Breast epithelium (tissue), 3 donors: ENCODE results near the gene RYR3.

ENCODE experiments used
- POLR2A ChIP-seq: fragments of 450-650 bp; IDR thresholded peaks from one replicate; pipeline ENCODE4 v1.6.1; 2016; ENCODE audit warnings: antibody characterized with exemption, mild to moderate bottlenecking, moderate library complexity
- POLR2AphosphoS5 ChIP-seq, 3 donors: sonication (generic); formaldehyde crosslinking; IDR thresholded peaks; one replicate each; pipeline ENCODE4 v1.6.1; 2017; ENCODE audit warnings: antibody characterized with exemption in 3 of 3
- TF ChIP-seq, protein P1 (sequence below), 3 donors: fragments of 450-650 bp; IDR thresholded peaks; one replicate each; pipeline ENCODE4 v1.5.1; 2016 to 2017; ENCODE audit warnings: antibody characterized with exemption in 3 of 3, mild to moderate bottlenecking in 3 of 3, moderate library complexity in 3 of 3

DNA sequence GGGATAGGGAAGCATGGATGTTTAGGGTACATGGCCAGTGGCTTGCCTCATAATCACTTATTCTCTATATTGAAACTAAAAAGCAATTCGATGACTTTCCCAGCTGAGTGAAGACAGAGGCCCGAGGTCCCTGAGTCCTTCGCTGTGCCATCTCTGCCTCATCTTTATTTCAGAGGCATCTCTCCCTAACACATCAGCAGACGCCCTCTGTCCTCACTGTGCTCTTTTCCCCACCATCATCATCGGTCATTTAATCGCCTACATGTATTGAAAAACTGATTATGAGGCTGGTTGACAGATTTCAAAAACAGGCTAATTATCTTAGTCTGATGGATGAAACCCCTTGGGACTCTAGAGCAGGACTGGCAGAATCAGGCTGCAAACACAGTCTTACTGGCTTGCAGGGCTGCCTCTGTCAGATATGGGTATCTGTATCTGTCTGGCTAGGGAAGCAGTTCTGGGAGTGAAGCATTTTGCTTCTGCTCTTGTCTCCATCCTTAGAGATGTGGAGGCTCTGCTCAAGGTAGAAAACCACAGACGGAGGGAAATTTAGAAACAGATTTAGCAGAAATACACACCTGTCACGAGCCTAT, 366.6 kb downstream of the RYR3 start:
- TF ChIP-seq, protein P1, sequence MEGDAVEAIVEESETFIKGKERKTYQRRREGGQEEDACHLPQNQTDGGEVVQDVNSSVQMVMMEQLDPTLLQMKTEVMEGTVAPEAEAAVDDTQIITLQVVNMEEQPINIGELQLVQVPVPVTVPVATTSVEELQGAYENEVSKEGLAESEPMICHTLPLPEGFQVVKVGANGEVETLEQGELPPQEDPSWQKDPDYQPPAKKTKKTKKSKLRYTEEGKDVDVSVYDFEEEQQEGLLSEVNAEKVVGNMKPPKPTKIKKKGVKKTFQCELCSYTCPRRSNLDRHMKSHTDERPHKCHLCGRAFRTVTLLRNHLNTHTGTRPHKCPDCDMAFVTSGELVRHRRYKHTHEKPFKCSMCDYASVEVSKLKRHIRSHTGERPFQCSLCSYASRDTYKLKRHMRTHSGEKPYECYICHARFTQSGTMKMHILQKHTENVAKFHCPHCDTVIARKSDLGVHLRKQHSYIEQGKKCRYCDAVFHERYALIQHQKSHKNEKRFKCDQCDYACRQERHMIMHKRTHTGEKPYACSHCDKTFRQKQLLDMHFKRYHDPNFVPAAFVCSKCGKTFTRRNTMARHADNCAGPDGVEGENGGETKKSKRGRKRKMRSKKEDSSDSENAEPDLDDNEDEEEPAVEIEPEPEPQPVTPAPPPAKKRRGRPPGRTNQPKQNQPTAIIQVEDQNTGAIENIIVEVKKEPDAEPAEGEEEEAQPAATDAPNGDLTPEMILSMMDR (IDR thresholded peaks at IDR 0.05) = no peak
- TF ChIP-seq POLR2A (no peak), POLR2AphosphoS5 (IDR thresholded peaks at IDR 0.05) (no peak)
